Astrocyte of the spinal cord (primary cell): ENCODE data around the gene ALK.

Experiments
- DNase-seq: peaks from one replicate; pipeline ENCODE4 v3.0.0; 2011; ENCODE audit warnings: low read depth, low spot score
- H3K4me3 ChIP-seq: 2 replicates; pipeline ENCODE4 v1.5.1; 2011; ENCODE audit warnings: low read depth, mild to moderate bottlenecking, low read length, moderate library complexity
- CTCF ChIP-seq: IDR thresholded peaks from 2 replicates; pipeline ENCODE4 v1.5.1; 2012; ENCODE audit warnings: low read depth, mild to moderate bottlenecking, low read length, inconsistent platforms
- in situ Hi-C: cut with HindIII; loops from 2 replicates; pipeline ENCODE4 v1.10.0; 2017; ENCODE audit warnings: low sequenced_read_pairs

The ALK gene

GRCh38 chr2:29561181-29561580 lies 360.2 kb downstream of the ALK start:
- no peak overlapping the region for H3K4me3 ChIP-seq
- in situ Hi-C loops: no loop called here
- TF ChIP-seq CTCF: no peak
- DNase-seq: no peak

- no peak for TF ChIP-seq CTCF
Observed at GRCh38 chr2:29560566-29560965, 360.8 kb downstream of the ALK start.

GRCh38 chr2:29560030-29560429 lies 361.4 kb downstream of the ALK start:
- H3K4me3 ChIP-seq: no peak overlapping the region
- TF ChIP-seq CTCF: no peak
- DNase-seq: no peak
- in situ Hi-C loops: no loop called here

More at GRCh38 chr2:29560566-29560965, 360.8 kb downstream of the ALK start:
- in situ Hi-C loops: no loop called here
- no peak overlapping the region for H3K4me3 ChIP-seq
- DNase-seq: no peak

- no peak for TF ChIP-seq CTCF
- in situ Hi-C loops: no loop called here
- DNase-seq: no peak
- no peak overlapping the region for H3K4me3 ChIP-seq
Observed at GRCh38 chr2:29559578-29559977, 361.8 kb downstream of the ALK start.

GRCh38 chr2:29558097-29558496 lies 363.3 kb downstream of the ALK start:
- no peak for TF ChIP-seq CTCF
- no peak for DNase-seq
- in situ Hi-C loops: no loop called here
- H3K4me3 ChIP-seq: no peak overlapping the region

GRCh38 chr2:29557268-29557667 lies 364.1 kb downstream of the ALK start:
- no peak for TF ChIP-seq CTCF
- H3K4me3 ChIP-seq: no peak overlapping the region
- no peak for DNase-seq
- in situ Hi-C loops: no loop called here

GRCh38 chr2:29549069-29549380 lies 372.4 kb downstream of the ALK start:
- no peak overlapping the region for H3K4me3 ChIP-seq
- in situ Hi-C loops: no loop called here
- no peak for TF ChIP-seq CTCF
- DNase-seq: no peak
